Endodermal cell (in vitro differentiated cells): ENCODE data around the gene SRRT. TPM values are rescaled to one million over a fixed set of nuclear protein-coding genes. Genes with fewer than 3 reads are reported as not detected.

ENCODE experiments used
- DNase-seq: peaks from one replicate; pipeline ENCODE4 v3.0.0-alpha.2; 2017
- H3K27ac ChIP-seq: 2 replicates; pipeline ENCODE4 v1.5.1; 2013; ENCODE audit warnings: mild to moderate bottlenecking, low read depth, low read length, moderate library complexity
- H3K27me3 ChIP-seq: 2 replicates; pipeline ENCODE4 v1.6.1; 2013; ENCODE audit warnings: mild to moderate bottlenecking, low read length, moderate library complexity; ENCODE audit not compliant: insufficient read depth, control insufficient read depth, poor library complexity, severe bottlenecking
- H3K36me3 ChIP-seq: 2 replicates; pipeline ENCODE4 v1.7.0; 2013; ENCODE audit warnings: mild to moderate bottlenecking, low read length, moderate library complexity; ENCODE audit not compliant: control insufficient read depth, insufficient read depth
- H3K4me1 ChIP-seq: one replicate; pipeline ENCODE4 v1.7.0; 2013; ENCODE audit warnings: low read length; ENCODE audit not compliant: control insufficient read depth, insufficient read depth
- H3K4me3 ChIP-seq: 2 replicates; pipeline ENCODE4 v1.5.1; 2013; ENCODE audit warnings: mild to moderate bottlenecking, low read length, moderate library complexity
- H3K9ac ChIP-seq: 2 replicates; pipeline ENCODE4 v1.6.1; 2013; ENCODE audit warnings: mild to moderate bottlenecking, low read length, moderate library complexity; ENCODE audit not compliant: poor library complexity, severe bottlenecking; ENCODE audit errors: extremely low read depth
- H3K9me3 ChIP-seq: 2 replicates; pipeline ENCODE4 v1.6.1; 2013; ENCODE audit warnings: mild to moderate bottlenecking, low read length, moderate library complexity; ENCODE audit not compliant: control insufficient read depth
- H3K27ac Mint-ChIP-seq: 2 replicates; pipeline ENCODE4 v1.8.0; 2020; ENCODE audit warnings: mixed read lengths
- H3K27me3 Mint-ChIP-seq: 2 replicates; pipeline ENCODE4 v1.8.0; 2021; ENCODE audit warnings: mild to moderate bottlenecking, mixed read lengths; ENCODE audit not compliant: insufficient read depth
- H3K36me3 Mint-ChIP-seq: 2 replicates; pipeline ENCODE4 v1.8.0; 2020; ENCODE audit warnings: low read depth, mixed read lengths
- H3K4me1 Mint-ChIP-seq: 2 replicates; pipeline ENCODE4 v1.8.0; 2020; ENCODE audit warnings: mixed read lengths
- H3K4me3 Mint-ChIP-seq: 2 replicates; pipeline ENCODE4 v1.8.0; 2020; ENCODE audit warnings: mild to moderate bottlenecking, moderate library complexity, mixed read lengths
- H3K9me3 Mint-ChIP-seq: 2 replicates; pipeline ENCODE4 v1.8.0; 2020; ENCODE audit warnings: mild to moderate bottlenecking, mixed read lengths
- WGBS, 2 experiments: methylation state at CpG; one replicate each; pipeline versions ENCODE4 v1.1.5 to v1.1.7; 2013; ENCODE audit warnings: missing lambda C conversion rate in 2 of 2, mixed read lengths in 1 of 2; ENCODE audit not compliant: insufficient coverage in 1 of 2, insufficient read length in 1 of 2; 5-methylcytosine and 5-hydroxymethylcytosine counted together
- total RNA-seq, 2 donors: library from RNA; stranded (reverse); fragmentation: NEBNext Ultra II Directional in 1 of 2; extraction: Animal tissue kit (Norgen Biotek cat#: 25700) in 1 of 2; gene quantifications; 2 replicates in 1 of 2; 3 replicates in 1 of 2; pipeline ENCODE4 v1.2.1, GENCODE V29; 2021
- TF ChIP-seq, protein P1 (sequence below): fragments of 200-600 bp; sonication (generic); conservative IDR thresholded peaks from 2 replicates; pipeline ENCODE4 v1.5.0; 2021; ENCODE audit warnings: antibody characterized with exemption, mild to moderate bottlenecking

Gene SRRT
- total RNA-seq, 2 donors from 2014 or later: 186 to 236 TPM

DNA sequence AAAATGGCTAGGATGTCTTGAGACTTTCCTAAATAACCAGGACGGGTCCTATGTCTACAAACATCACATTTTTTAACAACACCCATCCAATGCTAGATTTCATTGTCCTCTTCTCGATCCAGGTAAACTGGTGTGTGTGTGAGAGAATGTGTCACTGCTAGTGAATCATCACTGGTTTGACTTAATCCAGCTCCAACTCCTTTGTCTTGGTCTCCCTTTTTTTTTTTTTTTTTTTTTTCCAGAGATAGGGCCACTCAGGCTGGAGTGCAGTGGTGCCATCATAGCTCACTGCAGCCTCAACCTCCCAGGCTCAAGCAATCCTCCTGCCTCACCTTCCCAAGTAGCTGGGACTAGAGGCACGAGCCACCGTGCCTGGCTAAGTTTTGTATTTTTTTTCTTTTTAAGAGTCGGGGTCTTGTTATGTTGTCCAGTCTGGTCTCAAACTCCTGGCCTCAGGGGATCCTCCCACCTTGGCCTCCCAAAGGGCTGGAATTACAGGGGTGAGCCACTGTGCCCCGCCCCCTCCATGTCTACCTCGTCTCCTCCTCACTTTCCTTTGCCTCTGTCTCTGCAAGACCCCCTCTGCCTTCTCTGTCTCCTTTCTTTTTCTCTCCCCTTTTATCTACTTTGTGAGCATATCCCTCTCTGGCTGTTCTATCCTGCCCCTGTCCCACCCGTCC is 16.8 kb downstream of the SRRT start:
- peak overlapping the region; percentile 98 for H3K27ac Mint-ChIP-seq
- H3K36me3 ChIP-seq: peaks cover 22% of the 10 kb centered on the region
- H3K9me3 Mint-ChIP-seq: no peaks in the 10 kb centered on the region
- peaks cover 2% of the 10 kb centered on the region for H3K4me1 ChIP-seq
- no peak overlapping the region for H3K27ac ChIP-seq
- peaks cover 22% of the 10 kb centered on the region for H3K36me3 Mint-ChIP-seq
- H3K4me3 Mint-ChIP-seq: peak overlapping the region; percentile 71
- WGBS, 2 experiments: 81 to 85% methylated on average over 2 to 7 of the region's 8 CpGs
- H3K27me3 Mint-ChIP-seq: peaks cover 7% of the 10 kb centered on the region
- no peaks in the 10 kb centered on the region for H3K9me3 ChIP-seq
- H3K4me1 Mint-ChIP-seq: peaks cover 30% of the 10 kb centered on the region
- no peak for DNase-seq
- TF ChIP-seq, protein P1, sequence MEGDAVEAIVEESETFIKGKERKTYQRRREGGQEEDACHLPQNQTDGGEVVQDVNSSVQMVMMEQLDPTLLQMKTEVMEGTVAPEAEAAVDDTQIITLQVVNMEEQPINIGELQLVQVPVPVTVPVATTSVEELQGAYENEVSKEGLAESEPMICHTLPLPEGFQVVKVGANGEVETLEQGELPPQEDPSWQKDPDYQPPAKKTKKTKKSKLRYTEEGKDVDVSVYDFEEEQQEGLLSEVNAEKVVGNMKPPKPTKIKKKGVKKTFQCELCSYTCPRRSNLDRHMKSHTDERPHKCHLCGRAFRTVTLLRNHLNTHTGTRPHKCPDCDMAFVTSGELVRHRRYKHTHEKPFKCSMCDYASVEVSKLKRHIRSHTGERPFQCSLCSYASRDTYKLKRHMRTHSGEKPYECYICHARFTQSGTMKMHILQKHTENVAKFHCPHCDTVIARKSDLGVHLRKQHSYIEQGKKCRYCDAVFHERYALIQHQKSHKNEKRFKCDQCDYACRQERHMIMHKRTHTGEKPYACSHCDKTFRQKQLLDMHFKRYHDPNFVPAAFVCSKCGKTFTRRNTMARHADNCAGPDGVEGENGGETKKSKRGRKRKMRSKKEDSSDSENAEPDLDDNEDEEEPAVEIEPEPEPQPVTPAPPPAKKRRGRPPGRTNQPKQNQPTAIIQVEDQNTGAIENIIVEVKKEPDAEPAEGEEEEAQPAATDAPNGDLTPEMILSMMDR: no peak
- peaks cover 9% of the 10 kb centered on the region for H3K27me3 ChIP-seq
- H3K9ac ChIP-seq: no peak overlapping the region
- no peak overlapping the region for H3K4me3 ChIP-seq

DNA sequence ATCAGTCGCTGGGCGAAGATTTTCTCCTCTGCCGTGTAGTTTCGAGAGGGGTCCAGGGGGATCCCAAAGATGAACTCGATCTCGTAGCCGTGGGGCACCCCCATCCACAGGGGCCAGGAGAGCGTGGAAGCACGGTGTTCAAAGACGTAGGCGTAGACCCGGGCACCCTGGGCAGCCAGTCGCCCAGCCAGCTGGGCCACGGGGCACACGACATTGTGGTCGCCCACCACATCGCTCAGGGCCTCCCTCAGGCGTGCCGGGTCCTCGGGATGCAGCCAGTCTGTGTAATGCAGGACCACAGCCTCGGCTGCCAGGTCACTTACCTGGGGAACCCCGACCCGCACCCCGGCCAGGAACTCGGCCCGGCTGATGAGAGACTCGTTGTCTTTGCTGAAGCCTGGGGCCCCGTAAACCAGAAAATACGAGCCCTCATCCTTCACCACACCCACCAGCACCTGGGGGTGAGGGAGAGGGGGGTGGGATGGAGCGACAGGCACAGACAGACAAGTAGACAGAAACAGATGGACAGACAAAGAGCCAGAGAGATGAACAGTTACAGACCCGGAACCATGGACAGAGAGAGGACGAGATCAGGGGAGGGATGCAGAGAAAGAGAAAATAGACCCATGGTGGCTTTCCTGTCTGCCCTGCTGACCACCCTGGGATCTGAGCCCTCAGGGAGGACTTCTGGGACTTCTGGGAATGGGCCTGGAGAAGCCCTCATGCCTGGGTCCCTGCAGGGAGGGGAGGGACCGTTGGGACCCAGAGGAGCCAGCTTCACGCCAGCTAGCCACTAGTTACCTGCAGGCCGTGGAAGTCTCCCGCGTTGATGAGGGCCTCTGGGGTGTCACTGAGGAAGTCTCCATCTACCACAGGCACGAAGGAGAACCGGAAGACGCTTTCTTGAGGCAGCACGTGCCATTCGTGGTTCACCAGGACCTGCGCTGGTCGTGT is 17.7 kb downstream of the SRRT start:
- peaks cover 21% of the 10 kb centered on the region for H3K4me1 Mint-ChIP-seq
- H3K36me3 Mint-ChIP-seq: peaks cover 12% of the 10 kb centered on the region
- H3K27ac Mint-ChIP-seq: peak overlapping the region; percentile 98
- no peaks in the 10 kb centered on the region for H3K9me3 Mint-ChIP-seq
- Histone ChIP-seq H3K4me3 (no peak overlapping the region), H3K27me3 (peaks cover 9% of the 10 kb centered on the region), H3K9ac (no peak overlapping the region), H3K36me3 (peaks cover 13% of the 10 kb centered on the region), H3K4me1 (peaks cover 2% of the 10 kb centered on the region), H3K9me3 (no peaks in the 10 kb centered on the region), H3K27ac (no peak overlapping the region)
- TF ChIP-seq, protein P1: no peak
- 94 to 99% methylated on average over 28 to 40 of the region's 44 CpGs for WGBS, 2 experiments
- H3K27me3 Mint-ChIP-seq: peaks cover 9% of the 10 kb centered on the region
- DNase-seq: no peak
- H3K4me3 Mint-ChIP-seq: peak overlapping the region; percentile 71

DNA sequence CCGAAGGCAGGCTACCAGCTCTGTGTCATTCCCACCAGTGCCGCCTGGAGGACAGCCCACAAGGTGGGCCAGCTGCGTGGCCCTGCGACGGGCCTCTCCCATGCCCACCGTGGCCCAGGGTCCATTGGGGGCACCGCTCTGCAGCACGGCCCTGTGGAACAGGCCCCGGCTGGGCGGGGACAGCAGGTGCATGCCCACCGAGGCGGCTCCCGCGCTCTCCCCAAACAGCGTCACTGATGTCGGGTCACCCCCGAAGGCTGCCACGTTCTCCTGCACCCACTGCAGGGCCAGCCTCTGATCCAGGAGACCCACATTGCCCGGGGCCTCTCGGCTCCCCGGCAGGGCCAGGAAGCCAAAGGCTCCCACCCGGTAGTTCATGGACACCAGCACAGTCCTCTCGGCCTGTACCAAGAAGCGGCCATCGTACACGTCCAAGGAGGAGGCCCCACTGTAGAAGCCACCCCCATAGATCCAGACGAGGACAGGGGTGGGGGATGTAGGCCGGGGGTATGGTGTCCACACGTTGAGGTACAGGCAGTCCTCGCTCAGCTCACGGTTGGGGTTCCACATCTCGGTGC is 18.5 kb downstream of the SRRT start:
- Mint-ChIP-seq H3K27me3 (peaks cover 9% of the 10 kb centered on the region), H3K36me3 (peaks cover 5% of the 10 kb centered on the region), H3K4me3 (no peak overlapping the region), H3K9me3 (no peaks in the 10 kb centered on the region), H3K27ac (no peak overlapping the region), H3K4me1 (peaks cover 14% of the 10 kb centered on the region)
- no peak overlapping the region for H3K9ac ChIP-seq
- DNase-seq: no peak
- H3K9me3 ChIP-seq: no peaks in the 10 kb centered on the region
- peaks cover 2% of the 10 kb centered on the region for H3K4me1 ChIP-seq
- TF ChIP-seq, protein P1: no peak
- WGBS, 2 experiments: 94 to 95% methylated on average over 19 to 32 of the region's 32 CpGs
- H3K27me3 ChIP-seq: peaks cover 9% of the 10 kb centered on the region
- no peak overlapping the region for H3K27ac ChIP-seq
- no peak overlapping the region for H3K4me3 ChIP-seq
- H3K36me3 ChIP-seq: peaks cover 5% of the 10 kb centered on the region
